Duodenal mucosa (tissue), 2 donors: ENCODE results near the gene SARM1.
A peak's percentile ranks its signal among the peaks of the same experiment; 100 is the strongest.

Source experiments
- H3K27ac ChIP-seq: one replicate; pipeline ENCODE4 v1.7.0; 2013; ENCODE audit warnings: low read depth, low read length
- H3K27me3 ChIP-seq, 2 donors: one replicate each; pipeline ENCODE4 v1.7.0; 2013; ENCODE audit warnings: low read length in 2 of 2, control low read depth in 1 of 2; ENCODE audit not compliant: insufficient read depth in 2 of 2, control insufficient read depth in 1 of 2
- H3K36me3 ChIP-seq, 2 donors: one replicate each; pipeline ENCODE4 v1.7.0; 2013; ENCODE audit warnings: low read length in 2 of 2, control low read depth in 1 of 2; ENCODE audit not compliant: insufficient read depth in 2 of 2, control insufficient read depth in 1 of 2
- H3K4me1 ChIP-seq, 2 donors: one replicate each; pipeline ENCODE4 v1.7.0; 2013; ENCODE audit warnings: low read length in 2 of 2, control low read depth in 1 of 2; ENCODE audit not compliant: insufficient read depth in 2 of 2, control insufficient read depth in 1 of 2
- H3K4me3 ChIP-seq, 2 donors: one replicate each; pipeline ENCODE4 v1.7.0; 2013; ENCODE audit warnings: low read length in 2 of 2, low read depth in 1 of 2
- H3K9ac ChIP-seq, 2 donors: one replicate each; pipeline ENCODE4 v1.7.0; 2013; ENCODE audit warnings: low read length in 2 of 2, low read depth in 1 of 2
- H3K9me3 ChIP-seq, 2 donors: one replicate each; pipeline ENCODE4 v1.7.0; 2013; ENCODE audit warnings: low read length in 2 of 2, control low read depth in 1 of 2; ENCODE audit not compliant: control insufficient read depth in 1 of 2

Gene SARM1

DNA sequence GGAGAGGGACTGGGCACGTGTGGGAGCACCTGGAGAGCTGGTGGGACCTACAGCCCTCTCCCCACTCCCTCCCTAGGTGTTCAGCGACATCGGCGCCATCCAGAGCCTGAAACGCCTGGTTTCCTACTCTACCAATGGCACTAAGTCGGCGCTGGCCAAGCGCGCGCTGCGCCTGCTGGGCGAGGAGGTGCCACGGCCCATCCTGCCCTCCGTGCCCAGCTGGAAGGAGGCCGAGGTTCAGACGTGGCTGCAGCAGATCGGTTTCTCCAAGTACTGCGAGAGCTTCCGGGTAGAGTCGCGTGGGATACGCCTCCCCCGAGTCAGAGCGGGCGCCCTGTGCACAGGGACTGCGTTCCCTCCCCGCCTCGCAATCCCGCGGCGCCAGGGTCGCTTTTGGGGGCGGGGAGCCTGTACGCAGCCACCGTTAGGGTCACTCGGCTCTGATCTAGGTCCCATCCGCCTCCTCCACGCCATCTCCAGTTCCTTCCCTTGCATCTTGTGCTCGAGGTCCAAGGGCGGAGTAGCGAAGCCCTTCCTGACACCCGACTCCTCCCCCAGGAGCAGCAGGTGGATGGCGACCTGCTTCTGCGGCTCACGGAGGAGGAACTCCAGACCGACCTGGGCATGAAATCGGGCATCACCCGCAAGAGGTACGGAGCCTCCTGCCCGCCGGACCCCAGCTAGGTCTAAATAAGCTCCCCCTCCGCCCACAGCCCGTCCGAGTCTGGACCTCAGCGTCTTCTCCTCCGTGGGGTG lies 13.0 kb downstream of the SARM1 start:
- peak overlapping the region; percentile 57 to 74 for H3K9ac ChIP-seq
- peaks cover 0 to 13% of the 10 kb centered on the region in 2 donors for H3K36me3 ChIP-seq
- H3K27ac ChIP-seq = peak overlapping the region; percentile 40

DNA sequence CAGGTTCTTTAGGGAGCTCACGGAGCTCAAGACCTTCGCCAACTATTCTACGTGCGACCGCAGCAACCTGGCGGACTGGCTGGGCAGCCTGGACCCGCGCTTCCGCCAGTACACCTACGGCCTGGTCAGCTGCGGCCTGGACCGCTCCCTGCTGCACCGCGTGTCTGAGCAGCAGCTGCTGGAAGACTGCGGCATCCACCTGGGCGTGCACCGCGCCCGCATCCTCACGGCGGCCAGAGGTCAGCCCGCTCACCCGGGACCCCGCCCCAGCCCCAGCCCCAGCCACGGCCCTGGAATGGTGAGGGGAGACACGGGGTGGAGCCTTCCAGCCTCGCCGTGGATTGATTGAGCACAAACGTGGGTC lies 13.5 kb downstream of the SARM1 start:
- peak overlapping the region; percentile 57 to 74 for H3K9ac ChIP-seq
- H3K27ac ChIP-seq = peak overlapping the region; percentile 40
- H3K9me3 ChIP-seq = no peaks in the 10 kb centered on the region
- H3K36me3 ChIP-seq = peaks cover 0 to 18% of the 10 kb centered on the region in 2 donors
- H3K4me1 ChIP-seq = peaks cover 28 to 33% of the 10 kb centered on the region in 2 donors
- peak overlapping the region; percentile 80 to 83 for H3K4me3 ChIP-seq
- H3K27me3 ChIP-seq = no peaks in the 10 kb centered on the region

More for the DNA sequence above, 13.0 kb downstream of the SARM1 start:
- H3K27me3 ChIP-seq = no peaks in the 10 kb centered on the region
- peaks cover 28 to 30% of the 10 kb centered on the region in 2 donors for H3K4me1 ChIP-seq
- H3K9me3 ChIP-seq = no peaks in the 10 kb centered on the region
- H3K4me3 ChIP-seq = peak overlapping the region; percentile 80 to 83

DNA sequence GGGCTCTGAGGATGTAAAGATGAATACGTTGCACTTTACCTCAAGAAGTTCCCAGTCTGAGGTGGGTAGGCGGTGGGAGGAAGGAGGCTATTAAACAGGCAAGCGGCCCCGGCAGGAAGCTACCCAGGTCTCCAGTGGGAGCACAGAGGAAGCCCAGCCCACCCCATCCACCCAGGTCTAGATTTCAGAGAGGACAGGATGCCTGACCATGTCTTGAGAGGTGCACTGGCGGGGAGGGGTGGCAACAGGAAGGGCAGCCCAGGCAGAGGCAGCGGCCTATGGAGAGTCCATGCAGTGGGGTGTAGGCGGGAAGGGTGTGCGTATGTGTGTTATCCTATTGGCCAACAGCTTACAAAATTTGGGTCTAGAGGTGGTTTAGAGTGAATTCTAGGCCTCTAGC lies 13.9 kb downstream of the SARM1 start:
- Histone ChIP-seq H3K4me1 (peaks cover 24 to 30% of the 10 kb centered on the region in 2 donors), H3K27me3 (no peaks in the 10 kb centered on the region), H3K36me3 (peaks cover 0 to 18% of the 10 kb centered on the region in 2 donors), H3K9ac (peak overlapping the region in 1 of 2 donors; percentile 57), H3K9me3 (no peaks in the 10 kb centered on the region), H3K27ac (no peak overlapping the region), H3K4me3 (peak overlapping the region; percentile 80 to 83)

DNA sequence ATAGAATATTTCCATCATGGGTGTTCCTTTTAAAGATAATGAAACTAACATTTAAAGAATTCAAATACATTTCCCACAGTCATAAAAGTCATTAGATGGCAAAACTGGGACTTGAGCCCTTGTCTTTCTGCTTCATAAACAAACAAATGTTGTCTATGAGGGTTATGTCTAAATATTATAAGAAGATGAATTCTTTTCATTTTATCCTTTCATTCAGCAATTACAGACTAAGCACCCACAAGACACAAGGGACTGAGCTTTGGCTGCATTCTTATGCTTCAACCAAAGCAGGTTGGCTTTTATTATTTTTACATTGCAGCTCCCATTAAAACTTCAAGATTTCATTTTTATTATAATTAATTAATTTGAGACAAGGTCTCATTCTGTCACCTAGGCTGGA lies 14.9 kb downstream of the SARM1 start:
- Histone ChIP-seq H3K27ac (no peak overlapping the region), H3K36me3 (peaks cover 0 to 26% of the 10 kb centered on the region in 2 donors), H3K4me1 (peaks cover 14 to 21% of the 10 kb centered on the region in 2 donors), H3K9me3 (no peaks in the 10 kb centered on the region), H3K4me3 (no peak overlapping the region), H3K9ac (no peak overlapping the region), H3K27me3 (no peaks in the 10 kb centered on the region)

DNA sequence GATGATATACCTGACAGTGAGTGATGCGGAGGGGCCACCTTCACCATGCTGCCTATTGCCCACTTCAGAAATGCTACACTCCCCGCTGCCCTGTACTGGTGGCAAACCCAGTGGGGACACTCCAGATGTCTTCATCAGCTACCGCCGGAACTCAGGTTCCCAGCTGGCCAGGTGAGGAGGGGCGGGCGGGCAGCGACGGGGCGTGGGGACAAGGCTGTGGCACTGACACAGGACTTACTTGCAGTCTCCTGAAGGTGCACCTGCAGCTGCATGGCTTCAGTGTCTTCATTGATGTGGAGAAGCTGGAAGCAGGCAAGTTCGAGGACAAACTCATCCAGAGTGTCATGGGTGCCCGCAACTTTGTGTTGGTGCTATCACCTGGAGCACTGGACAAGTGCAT lies 16.6 kb downstream of the SARM1 start:
- H3K4me3 ChIP-seq = no peak overlapping the region
- no peaks in the 10 kb centered on the region for H3K9me3 ChIP-seq
- no peaks in the 10 kb centered on the region for H3K27me3 ChIP-seq
- H3K36me3 ChIP-seq = peaks cover 0 to 35% of the 10 kb centered on the region in 2 donors
- H3K27ac ChIP-seq = no peak overlapping the region
- H3K9ac ChIP-seq = no peak overlapping the region
- peaks cover 14 to 17% of the 10 kb centered on the region in 2 donors for H3K4me1 ChIP-seq

DNA sequence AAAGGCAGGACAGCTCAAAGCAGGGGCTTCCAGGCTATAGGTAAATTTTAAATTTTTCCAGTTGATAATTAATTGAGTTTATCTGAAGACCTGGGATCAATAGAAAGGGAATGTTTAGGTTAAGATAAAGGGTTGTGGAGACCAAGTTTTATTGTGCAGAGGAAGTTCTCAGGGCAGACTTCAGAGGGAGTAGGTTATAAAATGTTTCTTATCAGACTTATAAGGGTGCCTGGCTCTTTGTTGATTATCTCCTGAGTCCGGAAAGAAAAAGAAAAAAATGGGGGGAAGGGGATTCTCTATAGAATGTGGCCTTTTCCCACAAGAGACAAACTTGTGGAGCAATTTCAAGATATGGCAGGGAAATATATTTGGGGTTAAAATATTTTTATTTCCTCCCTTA lies 18.6 kb downstream of the SARM1 start:
- peaks cover 3 to 10% of the 10 kb centered on the region in 2 donors for H3K4me1 ChIP-seq
- peaks cover 0 to 36% of the 10 kb centered on the region in 2 donors for H3K36me3 ChIP-seq
- H3K27me3 ChIP-seq = no peaks in the 10 kb centered on the region
- H3K4me3 ChIP-seq = no peak overlapping the region
- no peak overlapping the region for H3K27ac ChIP-seq
- H3K9me3 ChIP-seq = no peaks in the 10 kb centered on the region
- H3K9ac ChIP-seq = no peak overlapping the region

DNA sequence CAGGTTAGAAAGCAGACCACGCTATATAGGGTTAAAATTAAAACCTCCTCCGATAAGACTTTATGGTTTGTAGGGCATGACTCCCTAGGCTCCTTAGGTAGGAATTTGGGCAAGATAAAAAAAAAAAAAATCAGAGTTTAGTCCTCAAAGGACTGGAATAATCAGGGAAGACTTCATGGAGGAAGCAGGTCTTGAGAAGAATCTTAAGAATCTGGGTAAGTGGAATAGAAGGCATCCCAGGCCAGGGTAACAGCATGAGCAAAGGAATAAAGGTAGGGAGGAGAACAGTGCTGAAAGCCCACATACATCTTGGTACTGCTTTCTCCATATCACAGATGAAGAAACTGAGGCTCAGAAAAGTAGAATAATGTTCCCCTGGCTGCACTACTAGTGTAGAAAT lies 19.1 kb downstream of the SARM1 start:
- Histone ChIP-seq H3K27ac (no peak overlapping the region), H3K36me3 (peaks cover under 1 to 36% of the 10 kb centered on the region in 2 donors), H3K4me3 (no peak overlapping the region), H3K4me1 (peaks cover under 1 to 7% of the 10 kb centered on the region in 2 donors), H3K9ac (no peak overlapping the region), H3K27me3 (no peaks in the 10 kb centered on the region), H3K9me3 (no peaks in the 10 kb centered on the region)

DNA sequence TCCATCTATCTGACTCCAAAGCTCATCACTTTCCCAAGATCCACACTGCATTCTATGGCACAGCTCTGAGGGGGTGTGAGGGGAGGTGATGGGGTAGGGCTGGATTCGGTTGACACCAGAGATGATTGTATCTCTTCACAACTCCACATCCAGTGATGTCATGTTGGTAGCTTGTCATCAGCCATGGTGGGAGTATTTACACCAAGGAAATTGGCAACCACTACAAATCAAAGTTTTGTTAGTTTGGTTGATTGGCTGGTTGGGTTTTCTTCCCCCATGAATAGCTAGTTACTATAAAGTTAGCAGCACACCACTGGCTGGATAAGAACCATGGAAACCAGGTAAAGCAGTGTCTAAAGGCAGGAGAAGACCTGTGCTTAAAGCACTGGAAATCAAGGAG lies 19.5 kb downstream of the SARM1 start:
- H3K27ac ChIP-seq = no peak overlapping the region
- H3K4me1 ChIP-seq = peaks cover 0 to 4% of the 10 kb centered on the region in 2 donors
- H3K4me3 ChIP-seq = no peak overlapping the region
- no peaks in the 10 kb centered on the region for H3K9me3 ChIP-seq
- H3K36me3 ChIP-seq = peaks cover 4 to 39% of the 10 kb centered on the region in 2 donors
- H3K27me3 ChIP-seq = no peaks in the 10 kb centered on the region
- H3K9ac ChIP-seq = no peak overlapping the region

DNA sequence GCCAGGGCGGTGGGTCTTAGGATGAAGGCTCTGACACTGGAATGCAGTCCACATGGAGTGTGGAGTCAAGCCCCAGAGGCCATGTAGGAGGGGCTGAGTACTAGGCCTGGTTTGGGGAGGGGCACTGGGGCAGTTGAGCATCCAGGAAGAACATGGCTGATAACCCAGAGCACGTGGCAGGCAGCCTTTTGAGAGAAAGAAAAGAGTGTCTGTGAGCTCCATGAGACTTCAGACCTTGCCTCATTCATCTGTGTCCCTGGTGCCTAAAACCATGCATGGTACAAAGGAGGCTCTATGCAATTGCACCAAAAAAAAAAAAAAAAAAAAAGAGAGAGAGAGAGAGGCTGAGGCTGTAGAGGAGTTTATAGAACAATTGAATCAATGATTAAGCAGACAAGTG lies 19.9 kb downstream of the SARM1 start:
- Histone ChIP-seq H3K27ac (no peak overlapping the region), H3K9ac (no peak overlapping the region), H3K9me3 (no peaks in the 10 kb centered on the region), H3K4me1 (peaks cover 0 to 4% of the 10 kb centered on the region in 2 donors), H3K4me3 (no peak overlapping the region), H3K36me3 (peaks cover 8 to 43% of the 10 kb centered on the region in 2 donors), H3K27me3 (no peaks in the 10 kb centered on the region)

DNA sequence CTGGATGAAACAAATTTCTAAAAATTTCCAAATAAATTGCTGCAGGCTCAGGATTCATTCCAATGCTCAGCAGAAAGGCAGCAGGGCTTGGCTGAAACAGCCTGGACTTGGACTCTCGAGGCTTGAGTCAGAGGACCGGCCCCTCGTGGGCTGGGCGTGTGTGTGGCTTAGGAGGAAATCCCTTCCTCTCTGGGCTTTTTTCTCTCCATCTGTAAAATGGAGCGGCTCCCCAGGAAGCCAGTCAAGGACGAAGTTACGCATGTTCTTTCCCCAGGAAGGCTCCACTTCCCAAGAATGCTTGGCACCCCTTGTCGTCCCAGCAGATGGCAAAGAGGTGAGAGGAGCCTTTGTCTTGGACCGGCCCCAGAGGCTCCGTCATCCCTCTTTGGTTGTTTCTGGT lies 21.0 kb downstream of the SARM1 start:
- H3K9ac ChIP-seq = no peak overlapping the region
- H3K9me3 ChIP-seq = no peaks in the 10 kb centered on the region
- H3K27me3 ChIP-seq = no peaks in the 10 kb centered on the region
- peaks cover 0 to 4% of the 10 kb centered on the region in 2 donors for H3K4me1 ChIP-seq
- H3K36me3 ChIP-seq = peaks cover 8 to 52% of the 10 kb centered on the region in 2 donors
- no peak overlapping the region for H3K4me3 ChIP-seq
- no peak overlapping the region for H3K27ac ChIP-seq
